MM.1S (cell line): ENCODE data around the gene ZC3H4.

Experiments
- DNase-seq: peaks from one replicate; pipeline ENCODE4 v3.0.0-alpha.2; 2015
- H2AFZ ChIP-seq: fragments of 300-600 bp; sonication (generic); 2 replicates; pipeline ENCODE4 v1.6.0; 2016; ENCODE audit warnings: antibody characterized with exemption, low read length
- H3F3A ChIP-seq: fragments of 300-600 bp; sonication (generic); 2 replicates; pipeline ENCODE4 v1.6.1; 2016; ENCODE audit warnings: mild to moderate bottlenecking, antibody characterized with exemption, low read length, moderate library complexity, mixed read lengths; ENCODE audit not compliant: insufficient read depth
- H3K27ac ChIP-seq: fragments of 300-600 bp; sonication (generic); 2 replicates; pipeline ENCODE4 v1.5.1; 2016; ENCODE audit warnings: mild to moderate bottlenecking, low read length
- H3K27me3 ChIP-seq: fragments of 300-600 bp; sonication (generic); replicated peaks from 2 replicates; pipeline ENCODE4 v1.6.0; 2016; ENCODE audit warnings: low read length; ENCODE audit not compliant: insufficient read depth
- H3K36me3 ChIP-seq: fragments of 300-600 bp; sonication (generic); replicated peaks from 2 replicates; pipeline ENCODE4 v1.6.1; 2016; ENCODE audit warnings: mild to moderate bottlenecking, low read length, mixed read lengths; ENCODE audit not compliant: insufficient read depth
- H3K4me1 ChIP-seq: fragments of 300-600 bp; sonication (generic); 2 replicates; pipeline ENCODE4 v1.6.1; 2016; ENCODE audit warnings: low read length, mixed read lengths
- H3K4me2 ChIP-seq: fragments of 300-600 bp; sonication (generic); 2 replicates; pipeline ENCODE4 v1.6.0; 2016; ENCODE audit warnings: low read depth, low read length
- H3K4me3 ChIP-seq: fragments of 300-600 bp; sonication (generic); 2 replicates; pipeline ENCODE4 v1.5.1; 2016; ENCODE audit warnings: low read length, mixed read lengths
- H3K79me2 ChIP-seq: fragments of 300-600 bp; sonication (generic); 2 replicates; pipeline ENCODE4 v1.6.1; 2016; ENCODE audit warnings: mixed run types, low read length, mixed read lengths
- H3K9ac ChIP-seq: fragments of 300-600 bp; sonication (generic); 2 replicates; pipeline ENCODE4 v1.6.1; 2016; ENCODE audit warnings: low read length, mixed read lengths
- H3K9me2 ChIP-seq: fragments of 300-600 bp; sonication (generic); replicated peaks from 2 replicates; pipeline ENCODE4 v1.6.1; 2016; ENCODE audit warnings: mild to moderate bottlenecking, low read length, mixed read lengths; ENCODE audit not compliant: insufficient read depth
- H3K9me3 ChIP-seq: fragments of 300-600 bp; sonication (generic); replicated peaks from 2 replicates; pipeline ENCODE4 v1.6.1; 2016; ENCODE audit warnings: mild to moderate bottlenecking, low read length, mixed read lengths; ENCODE audit not compliant: insufficient read depth
- H4K20me1 ChIP-seq: fragments of 300-600 bp; sonication (generic); 2 replicates; pipeline ENCODE4 v1.6.1; 2016; ENCODE audit warnings: mild to moderate bottlenecking, low read length, moderate library complexity, mixed read lengths; ENCODE audit not compliant: insufficient read depth
- EZH2 ChIP-seq: fragments of 300-600 bp; sonication (generic); optimal IDR thresholded peaks from 2 replicates; pipeline ENCODE3; 2017; ENCODE audit warnings: low read depth, mild to moderate bottlenecking, antibody characterized with exemption, low read length, mixed read lengths
- EZH2phosphoT487 ChIP-seq: fragments of 300-600 bp; sonication (generic); IDR thresholded peaks from 2 replicates; pipeline ENCODE4 v1.6.1; 2018; ENCODE audit warnings: antibody characterized with exemption, low read length
- TF ChIP-seq, protein P1 (sequence below): fragments of 300-600 bp; sonication (generic); IDR thresholded peaks from 2 replicates; pipeline ENCODE4 v1.5.1; 2016; ENCODE audit warnings: antibody characterized with exemption, low read length, mixed read lengths

Gene ZC3H4

DNA sequence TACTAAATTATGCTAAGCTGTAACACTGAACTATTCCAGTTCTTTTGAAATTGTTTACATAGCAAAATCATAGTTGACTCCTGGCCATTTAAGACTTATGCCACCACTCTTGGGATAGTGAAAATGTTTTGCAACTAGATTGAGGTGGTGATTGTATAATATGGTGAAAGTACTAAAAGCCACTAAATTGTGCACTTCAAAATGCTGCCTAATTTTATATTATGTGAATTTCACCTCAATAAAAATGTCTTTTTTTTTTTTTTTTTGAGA, 12.0 kb upstream of the ZC3H4 start:
- H3K4me1 ChIP-seq = 0 out of 2 replicates have a peak, but pooled peaks cover 2% of the 10 kb centered on the region
- no peak overlapping the region for H2AFZ ChIP-seq
- H3K9ac ChIP-seq = no peak overlapping the region
- no peak overlapping the region for H3K4me3 ChIP-seq
- no peaks in the 10 kb centered on the region for H3K27me3 ChIP-seq
- no peaks in the 10 kb centered on the region for H3K9me3 ChIP-seq
- no peak overlapping the region for H3K4me2 ChIP-seq
- H3K79me2 ChIP-seq = no peaks in the 10 kb centered on the region
- TF ChIP-seq, protein P1, sequence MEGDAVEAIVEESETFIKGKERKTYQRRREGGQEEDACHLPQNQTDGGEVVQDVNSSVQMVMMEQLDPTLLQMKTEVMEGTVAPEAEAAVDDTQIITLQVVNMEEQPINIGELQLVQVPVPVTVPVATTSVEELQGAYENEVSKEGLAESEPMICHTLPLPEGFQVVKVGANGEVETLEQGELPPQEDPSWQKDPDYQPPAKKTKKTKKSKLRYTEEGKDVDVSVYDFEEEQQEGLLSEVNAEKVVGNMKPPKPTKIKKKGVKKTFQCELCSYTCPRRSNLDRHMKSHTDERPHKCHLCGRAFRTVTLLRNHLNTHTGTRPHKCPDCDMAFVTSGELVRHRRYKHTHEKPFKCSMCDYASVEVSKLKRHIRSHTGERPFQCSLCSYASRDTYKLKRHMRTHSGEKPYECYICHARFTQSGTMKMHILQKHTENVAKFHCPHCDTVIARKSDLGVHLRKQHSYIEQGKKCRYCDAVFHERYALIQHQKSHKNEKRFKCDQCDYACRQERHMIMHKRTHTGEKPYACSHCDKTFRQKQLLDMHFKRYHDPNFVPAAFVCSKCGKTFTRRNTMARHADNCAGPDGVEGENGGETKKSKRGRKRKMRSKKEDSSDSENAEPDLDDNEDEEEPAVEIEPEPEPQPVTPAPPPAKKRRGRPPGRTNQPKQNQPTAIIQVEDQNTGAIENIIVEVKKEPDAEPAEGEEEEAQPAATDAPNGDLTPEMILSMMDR = no peak
- TF ChIP-seq EZH2phosphoT487 (no peak), EZH2 (no peak)
- H3K27ac ChIP-seq = no peak overlapping the region
- H4K20me1 ChIP-seq = no peaks in the 10 kb centered on the region
- no peaks in the 10 kb centered on the region for H3K36me3 ChIP-seq
- H3K9me2 ChIP-seq = no peaks in the 10 kb centered on the region
- DNase-seq = no peak
- H3F3A ChIP-seq = no peaks in the 10 kb centered on the region

DNA sequence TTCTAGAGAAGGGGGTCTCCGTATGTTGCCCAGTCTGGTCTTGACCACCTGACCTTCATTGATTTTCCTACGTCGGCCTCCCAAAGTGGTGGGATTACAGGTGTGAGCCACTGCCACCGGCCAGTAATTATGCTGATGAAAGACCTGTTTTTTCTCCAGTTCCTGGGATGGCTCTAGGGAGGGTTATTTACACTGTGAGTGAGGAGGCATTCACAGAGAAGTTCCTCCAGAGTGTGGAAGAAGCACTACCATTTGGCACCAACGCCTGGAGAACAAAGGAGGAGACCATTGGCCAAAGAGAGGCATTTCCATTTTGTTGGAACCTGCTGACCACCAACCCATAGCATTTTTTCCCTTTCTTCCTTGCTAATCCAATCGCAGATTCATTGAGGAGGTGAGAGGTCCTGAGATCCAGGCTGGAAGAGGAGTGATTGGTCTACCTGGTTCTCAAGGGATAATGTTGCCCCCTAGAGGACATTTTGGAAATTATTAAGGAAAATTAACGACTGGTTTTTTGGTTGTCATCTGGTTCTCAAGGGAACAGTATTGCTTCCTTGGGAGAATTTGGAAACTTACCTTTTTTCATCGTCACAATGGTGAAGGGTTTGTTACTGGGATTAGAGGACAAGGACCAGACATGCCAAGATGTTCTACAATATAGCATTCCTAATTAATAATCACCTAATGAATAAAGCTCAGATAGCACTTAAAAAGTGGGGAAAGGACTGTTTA, 11.5 kb upstream of the ZC3H4 start:
- H3K27me3 ChIP-seq = no peaks in the 10 kb centered on the region
- no peaks in the 10 kb centered on the region for H4K20me1 ChIP-seq
- H3K27ac ChIP-seq = no peak overlapping the region
- no peaks in the 10 kb centered on the region for H3K36me3 ChIP-seq
- no peaks in the 10 kb centered on the region for H3K4me1 ChIP-seq
- TF ChIP-seq, protein P1 = peak; percentile 69
- TF ChIP-seq EZH2 (no peak), EZH2phosphoT487 (no peak)
- H3K4me3 ChIP-seq = no peak overlapping the region
- DNase-seq = peak; percentile 55
- no peaks in the 10 kb centered on the region for H3F3A ChIP-seq
- no peaks in the 10 kb centered on the region for H3K79me2 ChIP-seq
- H2AFZ ChIP-seq = no peak overlapping the region
- H3K9me2 ChIP-seq = no peaks in the 10 kb centered on the region
- H3K9me3 ChIP-seq = no peaks in the 10 kb centered on the region
- no peak overlapping the region for H3K9ac ChIP-seq
- no peak overlapping the region for H3K4me2 ChIP-seq

- no peak overlapping the region for H3K4me3 ChIP-seq
- no peak overlapping the region for H2AFZ ChIP-seq
- H3K36me3 ChIP-seq = no peaks in the 10 kb centered on the region
- no peak overlapping the region for H3K4me2 ChIP-seq
- no peaks in the 10 kb centered on the region for H3K79me2 ChIP-seq
- H3K9me3 ChIP-seq = no peaks in the 10 kb centered on the region
- TF ChIP-seq EZH2phosphoT487 = no peak
- H3F3A ChIP-seq = no peaks in the 10 kb centered on the region
- H3K27ac ChIP-seq = no peak overlapping the region
- DNase-seq = no peak
- no peaks in the 10 kb centered on the region for H3K9me2 ChIP-seq
- H3K9ac ChIP-seq = no peak overlapping the region
- no peaks in the 10 kb centered on the region for H4K20me1 ChIP-seq
- H3K4me1 ChIP-seq = no peaks in the 10 kb centered on the region
- no peaks in the 10 kb centered on the region for H3K27me3 ChIP-seq
These were observed 9.8 kb upstream of the ZC3H4 start for GRCh38 chr19:47123406-47123805.
